Activated T-cell treated with anti-CD3 and anti-CD28 coated beads, Interleukin-2, amount 50 U/mL, for 1 hour (primary cell): ENCODE data around the gene APOC1.

Experiments used
- DNase-seq: peaks from one replicate; pipeline ENCODE4 v3.0.0-alpha.2; 2020

The APOC1 gene

DNA sequence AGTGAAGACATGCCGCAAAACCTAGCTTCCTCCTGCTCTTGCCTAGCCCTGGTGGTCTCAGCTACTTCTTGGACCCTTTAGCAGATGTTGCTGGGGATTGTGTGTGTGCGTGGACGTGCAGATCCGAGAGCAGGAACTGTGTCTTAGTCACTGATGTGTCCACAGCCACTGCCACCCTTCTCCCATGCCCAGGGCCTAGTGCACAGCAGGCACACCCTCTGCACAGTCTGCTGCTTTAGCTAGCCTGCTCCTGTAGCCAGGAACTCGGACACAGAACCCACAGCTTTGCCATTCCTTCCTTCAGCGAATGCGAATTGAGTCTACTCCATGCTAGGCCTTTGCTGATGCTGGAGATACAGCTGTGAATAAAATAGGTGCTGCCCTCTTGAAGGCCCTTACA, 43.1 kb downstream of the APOC1 start:
- no peak for DNase-seq

GRCh38 chr19:44958090-44958489, 43.7 kb downstream of the APOC1 start:
- DNase-seq = no peak

DNA sequence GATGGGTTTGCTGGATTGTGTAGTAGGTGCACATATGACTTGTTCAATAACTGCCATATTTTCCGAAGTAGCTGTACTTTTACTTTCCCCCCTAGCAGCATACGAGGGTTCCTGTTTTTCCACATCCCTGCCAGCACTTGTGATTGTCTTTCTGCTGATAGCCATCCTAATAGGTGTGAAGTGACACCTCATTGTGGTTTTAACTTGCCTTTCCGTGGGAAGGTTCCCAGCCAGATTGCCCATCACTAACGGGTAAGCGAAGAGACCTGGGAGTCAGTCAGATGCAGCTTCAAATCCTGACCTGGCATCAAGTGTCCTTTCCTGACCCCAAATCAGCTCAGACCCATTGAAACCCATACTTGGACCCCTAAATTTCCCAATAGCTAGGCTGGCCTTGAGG, 45.3 kb downstream of the APOC1 start:
- DNase-seq = no peak

- DNase-seq = no peak
Measured at GRCh38 chr19:44960906-44961728, 46.7 kb downstream of the APOC1 start.

GRCh38 chr19:44961821-44962220, 47.4 kb downstream of the APOC1 start:
- DNase-seq = no peak

GRCh38 chr19:44968118-44968517, 53.7 kb downstream of the APOC1 start:
- DNase-seq = no peak

- no peak for DNase-seq
Measured at GRCh38 chr19:44968670-44969069, 54.3 kb downstream of the APOC1 start.
